ENCODE data around the gene ZMAT3. TPM values are rescaled to one million over a fixed set of nuclear protein-coding genes. Genes with fewer than 3 reads are reported as not detected.

ZMAT3 gene
- total and polyA plus RNA-seq, 2 of the 13 experiments (the other 11 are each of a cell fraction or from before 2014, with no cell fraction given) = 11.4 to 11.7 TPM

- TF ChIP-seq RBM39 (IDR thresholded peaks at IDR 0.05; ENCODE audit: low read depth, low read length, poor library complexity, severe bottlenecking) (peak; percentile 58), NAIF1 (CRISPR knock-in tag; IDR thresholded peaks at IDR 0.05; ENCODE audit: borderline replicate concordance) (no peak), HES4 (CRISPR knock-in tag; IDR thresholded peaks at IDR 0.05; ENCODE audit: borderline replicate concordance) (peak; percentile 73), ZNF17 (CRISPR knock-in tag; IDR thresholded peaks at IDR 0.05) (no peak), ZFP90 (CRISPR knock-in tag; IDR thresholded peaks at IDR 0.05; ENCODE audit: borderline replicate concordance) (no peak), CENPX (CRISPR knock-in tag; IDR thresholded peaks at IDR 0.05) (no peak), ZNF317 (CRISPR knock-in tag; IDR thresholded peaks at IDR 0.05) (no peak), CREBL2 (CRISPR knock-in tag; IDR thresholded peaks at IDR 0.05; ENCODE audit: borderline replicate concordance) (no peak), HNRNPUL1 (IDR thresholded peaks at IDR 0.05; ENCODE audit: low read depth, low read length) (no peak), CREM (IDR thresholded peaks at IDR 0.05) (no peak), CREM (CRISPR knock-in tag; IDR thresholded peaks at IDR 0.05) (no peak), BORCS8-MEF2B (CRISPR knock-in tag; IDR thresholded peaks at IDR 0.05) (peak; percentile 52; the same call in 1 of the 2 replicates), TFDP2 (CRISPR knock-in tag; IDR thresholded peaks at IDR 0.05) (no peak; the same call in 1 of the 2 replicates), ARID4A (CRISPR knock-in tag; IDR thresholded peaks at IDR 0.05; ENCODE audit: borderline replicate concordance) (peak; percentile 93), ZSCAN25 (CRISPR knock-in tag; IDR thresholded peaks at IDR 0.05) (no peak), ZSCAN12 (CRISPR knock-in tag; IDR thresholded peaks at IDR 0.05) (peak; percentile 57; the same call in 1 of the 2 replicates), SMAD9 (CRISPR knock-in tag; IDR thresholded peaks at IDR 0.05) (no peak), ZNF292 (CRISPR knock-in tag; IDR thresholded peaks at IDR 0.05; ENCODE audit: borderline replicate concordance, low read depth) (no peak), ZMYM3 (CRISPR knock-in tag; IDR thresholded peaks at IDR 0.05) (no peak), KDM2A (CRISPR knock-in tag; IDR thresholded peaks at IDR 0.05; ENCODE audit: borderline replicate concordance, low read depth) (peak; percentile 59; the same call in 1 of the 2 replicates), HNRNPL (IDR thresholded peaks at IDR 0.05; ENCODE audit: low read depth, low read length) (no peak), ZNF577 (CRISPR knock-in tag; IDR thresholded peaks at IDR 0.05; ENCODE audit: borderline replicate concordance, low read depth) (no peak), MAFK (conservative IDR thresholded peaks at IDR 0.05 in 1 of 2, IDR thresholded peaks at IDR 0.05 in 1 of 2; ENCODE audit: low read length in 2 of 2) (no peak), KDM6A (CRISPR knock-in tag; IDR thresholded peaks at IDR 0.05; ENCODE audit: low read depth) (no peak), ARNTL (CRISPR knock-in tag; IDR thresholded peaks at IDR 0.05) (peak; percentile 56)
Observed at GRCh38 chr3:179071323-179072099, at the start of gene ZMAT3 (continued).
